HCT116 (cell line): ENCODE measurements around the gene RAPGEFL1.

Experiments
- EZH2phosphoT487 ChIP-seq: fragments of 200-600 bp; IDR thresholded peaks from 2 replicates; pipeline ENCODE4 v1.6.1; 2018; ENCODE audit warnings: antibody characterized with exemption, borderline replicate concordance
- POLR2A ChIP-seq: IDR thresholded peaks from 2 replicates; pipeline ENCODE4 v1.7.0; 2011; ENCODE audit warnings: borderline replicate concordance; ENCODE audit not compliant: insufficient read depth, insufficient read length; ENCODE audit errors: extremely low read depth
- TCF7L2 ChIP-seq: IDR thresholded peaks from 2 replicates; pipeline ENCODE4 v1.7.0; 2011; ENCODE audit warnings: borderline replicate concordance, inconsistent platforms; ENCODE audit not compliant: insufficient read depth, insufficient read length; ENCODE audit errors: extremely low read depth
- TF ChIP-seq, protein P1 (sequence below): IDR thresholded peaks from 2 replicates; pipeline ENCODE4 v1.6.1; 2012; ENCODE audit warnings: low read depth
- TF ChIP-seq, protein P2 (sequence below), 3 experiments: fragments of 200-600 bp in 1 of 3; sonication (generic) in 1 of 3; IDR thresholded peaks in 2 of 3; conservative IDR thresholded peaks in 1 of 3; 2 replicates each; pipeline ENCODE4 v1.5.1; 2012 to 2017; ENCODE audit warnings: low read depth in 2 of 3, low read length in 2 of 3, antibody characterized with exemption in 1 of 3, borderline replicate concordance in 1 of 3, control low read depth in 1 of 3, mild to moderate bottlenecking in 1 of 3, mixed read lengths in 1 of 3, mixed run types in 1 of 3, moderate library complexity in 1 of 3; ENCODE audit not compliant: insufficient read depth in 1 of 3

DNA sequence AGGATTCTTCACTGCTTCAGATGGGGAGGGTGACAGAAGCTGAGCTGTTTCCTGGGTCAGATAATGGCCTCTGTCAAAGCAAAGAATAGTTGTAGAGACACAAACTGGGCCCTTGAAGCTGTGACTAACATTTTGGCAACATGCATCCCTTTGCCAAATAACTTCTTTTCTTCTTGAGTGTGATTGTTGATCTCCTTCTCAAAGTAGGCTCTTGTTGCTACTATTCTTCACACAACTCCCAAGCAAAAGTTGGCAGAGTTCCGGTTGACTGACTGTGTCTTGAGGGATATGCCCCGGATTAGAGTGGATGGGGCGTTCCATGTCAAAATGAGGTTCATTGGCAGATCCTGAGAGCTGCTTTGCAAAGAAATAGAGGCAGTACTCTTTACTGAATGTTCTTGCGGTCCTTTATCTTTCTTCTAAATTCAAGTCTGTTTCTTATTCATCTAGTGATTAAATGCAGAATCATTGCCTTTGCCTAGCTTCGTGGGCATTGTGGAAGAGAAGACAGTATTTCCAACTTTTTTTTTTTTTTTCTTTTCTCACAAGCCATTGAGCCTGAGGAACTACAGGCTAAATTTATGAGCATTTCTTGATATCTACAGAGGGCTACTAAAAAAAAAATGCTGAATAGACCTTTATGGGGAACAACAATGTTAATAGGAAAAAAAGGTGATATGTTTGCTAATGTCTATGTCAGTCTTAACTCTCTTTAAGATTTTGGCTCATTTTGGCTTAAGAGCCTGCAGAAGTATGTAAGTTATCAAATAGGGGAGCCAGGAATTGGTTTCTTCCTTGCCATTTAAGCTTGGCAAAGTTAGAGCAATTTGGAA lies 47.7 kb downstream of the RAPGEFL1 start:
- TF ChIP-seq, protein P1, sequence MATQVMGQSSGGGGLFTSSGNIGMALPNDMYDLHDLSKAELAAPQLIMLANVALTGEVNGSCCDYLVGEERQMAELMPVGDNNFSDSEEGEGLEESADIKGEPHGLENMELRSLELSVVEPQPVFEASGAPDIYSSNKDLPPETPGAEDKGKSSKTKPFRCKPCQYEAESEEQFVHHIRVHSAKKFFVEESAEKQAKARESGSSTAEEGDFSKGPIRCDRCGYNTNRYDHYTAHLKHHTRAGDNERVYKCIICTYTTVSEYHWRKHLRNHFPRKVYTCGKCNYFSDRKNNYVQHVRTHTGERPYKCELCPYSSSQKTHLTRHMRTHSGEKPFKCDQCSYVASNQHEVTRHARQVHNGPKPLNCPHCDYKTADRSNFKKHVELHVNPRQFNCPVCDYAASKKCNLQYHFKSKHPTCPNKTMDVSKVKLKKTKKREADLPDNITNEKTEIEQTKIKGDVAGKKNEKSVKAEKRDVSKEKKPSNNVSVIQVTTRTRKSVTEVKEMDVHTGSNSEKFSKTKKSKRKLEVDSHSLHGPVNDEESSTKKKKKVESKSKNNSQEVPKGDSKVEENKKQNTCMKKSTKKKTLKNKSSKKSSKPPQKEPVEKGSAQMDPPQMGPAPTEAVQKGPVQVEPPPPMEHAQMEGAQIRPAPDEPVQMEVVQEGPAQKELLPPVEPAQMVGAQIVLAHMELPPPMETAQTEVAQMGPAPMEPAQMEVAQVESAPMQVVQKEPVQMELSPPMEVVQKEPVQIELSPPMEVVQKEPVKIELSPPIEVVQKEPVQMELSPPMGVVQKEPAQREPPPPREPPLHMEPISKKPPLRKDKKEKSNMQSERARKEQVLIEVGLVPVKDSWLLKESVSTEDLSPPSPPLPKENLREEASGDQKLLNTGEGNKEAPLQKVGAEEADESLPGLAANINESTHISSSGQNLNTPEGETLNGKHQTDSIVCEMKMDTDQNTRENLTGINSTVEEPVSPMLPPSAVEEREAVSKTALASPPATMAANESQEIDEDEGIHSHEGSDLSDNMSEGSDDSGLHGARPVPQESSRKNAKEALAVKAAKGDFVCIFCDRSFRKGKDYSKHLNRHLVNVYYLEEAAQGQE: no peak
- TF ChIP-seq EZH2phosphoT487 (no peak), TCF7L2 (no peak), POLR2A (no peak)
- TF ChIP-seq, protein P2, sequence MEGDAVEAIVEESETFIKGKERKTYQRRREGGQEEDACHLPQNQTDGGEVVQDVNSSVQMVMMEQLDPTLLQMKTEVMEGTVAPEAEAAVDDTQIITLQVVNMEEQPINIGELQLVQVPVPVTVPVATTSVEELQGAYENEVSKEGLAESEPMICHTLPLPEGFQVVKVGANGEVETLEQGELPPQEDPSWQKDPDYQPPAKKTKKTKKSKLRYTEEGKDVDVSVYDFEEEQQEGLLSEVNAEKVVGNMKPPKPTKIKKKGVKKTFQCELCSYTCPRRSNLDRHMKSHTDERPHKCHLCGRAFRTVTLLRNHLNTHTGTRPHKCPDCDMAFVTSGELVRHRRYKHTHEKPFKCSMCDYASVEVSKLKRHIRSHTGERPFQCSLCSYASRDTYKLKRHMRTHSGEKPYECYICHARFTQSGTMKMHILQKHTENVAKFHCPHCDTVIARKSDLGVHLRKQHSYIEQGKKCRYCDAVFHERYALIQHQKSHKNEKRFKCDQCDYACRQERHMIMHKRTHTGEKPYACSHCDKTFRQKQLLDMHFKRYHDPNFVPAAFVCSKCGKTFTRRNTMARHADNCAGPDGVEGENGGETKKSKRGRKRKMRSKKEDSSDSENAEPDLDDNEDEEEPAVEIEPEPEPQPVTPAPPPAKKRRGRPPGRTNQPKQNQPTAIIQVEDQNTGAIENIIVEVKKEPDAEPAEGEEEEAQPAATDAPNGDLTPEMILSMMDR (IDR thresholded peaks at IDR 0.05 in 2 of 3, conservative IDR thresholded peaks at IDR 0.05 in 1 of 3; ENCODE audit: borderline replicate concordance in 1 of 3, insufficient read depth in 1 of 3, low read depth in 2 of 3, low read length in 2 of 3): no peak
